Activated effector memory CD4-positive, alpha-beta T cell treated with Interleukin-2 at 50 U/mL for 16 hours (primary cell): ENCODE results near the gene TMEM232.
A peak's percentile ranks its signal among the peaks of the same experiment; 100 is the strongest.
"Not testable (repeated sequence)": the region's sequence is repeated elsewhere in the genome, so short reads cannot be mapped to it uniquely, and the experiment has no call there.

Experiments used
- DNase-seq: peaks from one replicate; pipeline ENCODE4 v3.0.0-alpha.2; 2020

The TMEM232 gene

GRCh38 chr5:110726249-110727024, at the start of gene TMEM232:
Gene TMEM232, minus strand, starts transcription at chr5:110726671. Its CDS starts 59,319 bp downstream, at chr5:110667352.
- DNase-seq: peak; percentile 51

DNA sequence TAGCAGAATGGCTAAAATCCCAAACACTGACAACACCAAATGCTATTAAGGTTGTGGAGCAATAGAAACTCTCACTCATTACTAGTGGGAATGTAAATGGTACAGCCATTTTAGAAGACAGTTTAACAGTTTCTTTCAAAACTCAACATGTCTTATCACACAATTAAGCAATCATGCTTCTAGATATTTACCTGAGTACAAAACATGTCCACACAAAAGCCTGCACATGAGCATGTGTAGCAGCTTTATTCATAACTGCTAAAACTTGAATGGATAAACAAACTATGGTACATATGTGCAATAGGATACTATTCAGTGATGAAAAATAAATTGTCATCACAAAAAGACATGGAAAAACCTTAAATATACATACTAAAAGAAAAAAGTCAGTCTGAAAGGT, 43.8 kb upstream of the TMEM232 start:
- DNase-seq: no peak

GRCh38 chr5:110769000-110769681, 42.7 kb upstream of the TMEM232 start:
- DNase-seq: no peak

DNA sequence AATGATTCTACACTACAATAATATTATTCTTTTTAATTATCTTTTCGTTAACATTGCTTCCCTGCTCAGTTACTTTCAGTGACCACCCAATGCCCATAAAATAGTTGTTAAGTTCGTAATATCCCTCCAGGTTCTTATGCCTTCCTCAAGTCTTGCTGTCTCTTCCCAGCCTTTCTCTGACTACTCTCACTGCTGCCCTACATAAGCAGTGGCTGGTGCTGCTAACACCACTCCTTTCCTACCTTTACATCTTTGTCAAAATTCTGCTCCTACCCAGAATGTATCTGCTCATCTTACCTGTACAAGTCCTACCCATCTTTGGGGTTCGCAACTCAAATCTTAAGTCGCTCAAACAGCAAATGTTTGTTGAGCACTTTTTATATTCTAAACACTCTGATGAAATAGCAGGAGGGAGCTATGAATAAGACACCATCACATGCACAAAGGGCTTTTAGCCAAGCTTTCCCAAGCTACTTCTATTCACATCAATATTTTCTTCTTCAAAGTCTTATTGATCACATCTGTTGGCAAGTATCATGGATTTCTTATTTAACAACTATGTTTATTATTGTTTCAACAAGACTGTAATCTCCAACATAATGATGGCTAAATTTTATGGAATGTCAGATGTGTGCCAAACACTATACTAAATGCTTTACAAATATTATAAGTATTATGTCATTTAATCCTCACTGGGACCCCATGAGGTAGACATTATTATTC, 41.8 kb upstream of the TMEM232 start:
- DNase-seq: no peak

DNA sequence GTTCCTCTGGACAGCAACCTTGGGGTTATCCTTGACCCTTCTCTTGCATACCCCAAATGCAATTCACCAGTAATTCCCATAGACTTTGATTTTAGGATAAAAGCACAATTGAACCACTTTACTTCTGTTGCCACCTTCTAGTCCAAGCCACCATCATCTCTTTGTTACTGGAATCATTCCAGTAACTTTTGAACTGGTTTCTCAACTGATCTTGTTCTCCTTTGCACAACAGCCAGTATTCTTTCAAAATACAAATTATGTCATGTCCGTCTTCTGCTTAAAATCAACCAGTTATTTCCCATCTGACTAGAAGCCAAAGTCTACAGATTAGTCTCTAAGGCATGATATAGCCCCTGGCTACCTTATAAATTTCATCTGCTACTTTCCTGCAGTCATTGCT, 33.7 kb upstream of the TMEM232 start:
- no peak for DNase-seq

- no peak for DNase-seq
These were observed 30.8 kb upstream of the TMEM232 start for GRCh38 chr5:110757118-110757729.

DNA sequence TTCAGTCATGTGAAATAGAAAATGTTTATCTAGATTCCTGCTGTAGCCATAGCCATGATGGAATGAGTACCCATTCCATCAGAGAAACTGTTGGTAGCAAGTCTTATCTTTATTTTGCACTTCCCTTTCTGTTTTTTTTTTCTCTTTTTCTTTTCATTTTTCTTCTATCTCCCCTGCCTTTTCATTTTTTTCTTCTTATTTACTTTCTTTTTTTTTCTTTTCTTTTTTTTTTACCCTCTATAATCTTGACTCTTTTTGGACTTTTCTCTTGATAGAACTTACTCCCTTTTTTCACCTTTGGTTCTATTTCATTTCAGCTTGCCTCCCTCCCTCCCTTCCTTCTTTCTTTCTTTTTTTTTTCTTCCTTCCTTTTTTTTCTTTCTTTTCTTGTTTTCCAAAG, 27.7 kb upstream of the TMEM232 start:
- DNase-seq: no peak

DNA sequence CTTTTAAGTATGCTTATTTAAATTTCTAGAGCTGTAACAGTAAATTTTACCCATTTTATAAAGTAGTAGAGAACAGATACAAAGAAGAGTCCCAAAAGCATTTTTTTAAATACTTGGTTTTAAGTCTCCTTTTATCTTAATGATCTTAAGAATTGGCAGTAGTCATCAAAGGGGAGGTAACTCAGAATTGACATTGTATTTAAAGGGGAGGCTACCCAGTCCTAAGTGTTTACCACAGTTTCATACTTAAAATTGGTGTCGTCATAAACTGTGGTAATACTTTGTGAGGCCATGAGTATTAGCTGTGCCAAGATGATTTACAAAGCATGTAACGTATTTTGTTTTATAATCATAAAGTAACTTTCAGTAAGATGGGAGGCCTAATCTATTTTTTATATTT, 27.1 kb upstream of the TMEM232 start:
- DNase-seq: no peak

DNA sequence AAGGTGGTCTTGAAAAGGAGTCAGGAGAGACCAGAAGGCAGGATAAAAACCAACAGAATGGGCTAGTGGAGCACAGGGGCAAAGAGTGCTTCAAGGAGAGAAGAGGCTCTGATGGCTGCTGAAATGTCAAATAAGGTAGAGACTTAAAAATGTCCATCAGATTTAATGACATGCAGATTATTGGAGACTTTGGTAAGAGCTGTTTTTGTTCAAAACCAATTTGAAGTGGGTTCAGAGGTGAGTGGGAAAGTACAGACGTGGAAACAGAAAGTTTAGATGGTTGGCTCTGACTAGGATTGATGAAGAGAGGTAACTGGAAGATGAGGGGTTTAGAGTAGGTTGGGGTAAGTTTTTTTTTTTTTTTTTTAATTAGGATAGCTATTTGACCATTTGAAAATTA, 26.5 kb upstream of the TMEM232 start:
- no peak for DNase-seq

GRCh38 chr5:110751902-110752762, 25.7 kb upstream of the TMEM232 start:
- DNase-seq: no peak

DNA sequence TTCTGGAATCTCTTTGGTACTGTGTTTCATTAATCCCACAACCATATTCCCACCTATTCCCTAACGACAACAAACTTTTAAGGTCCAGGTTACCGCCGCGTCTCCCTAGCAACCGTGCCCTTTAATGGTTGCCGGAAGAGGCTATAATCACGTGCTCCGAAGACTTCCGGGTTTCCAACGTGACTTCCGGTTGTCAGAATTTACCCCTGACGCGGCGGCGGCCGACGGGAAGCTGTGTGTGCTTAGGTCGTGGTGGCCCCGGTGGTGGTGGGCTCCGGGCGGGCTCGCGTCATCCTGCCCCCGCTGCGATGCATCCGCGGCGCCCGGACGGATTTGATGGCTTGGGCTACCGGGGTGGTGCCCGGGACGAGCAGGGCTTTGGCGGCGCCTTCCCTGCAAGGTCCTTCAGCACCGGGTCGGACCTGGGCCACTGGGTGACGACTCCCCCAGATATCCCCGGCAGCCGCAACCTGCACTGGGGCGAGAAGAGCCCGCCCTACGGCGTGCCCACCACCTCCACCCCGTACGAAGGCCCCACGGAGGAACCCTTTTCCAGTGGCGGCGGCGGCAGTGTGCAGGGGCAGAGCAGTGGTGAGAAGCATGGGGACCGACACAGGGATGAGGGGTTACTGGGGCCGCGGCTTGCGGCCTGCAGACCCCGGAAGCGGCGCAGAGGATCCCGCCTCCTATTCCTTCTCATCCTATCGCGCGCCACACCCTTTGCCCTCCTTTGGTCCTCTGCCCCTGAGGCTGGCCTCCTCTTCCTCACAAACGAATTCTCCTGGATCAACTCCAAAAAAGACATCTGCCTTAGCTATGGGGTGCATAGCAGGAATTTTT, 12.6 kb upstream of the TMEM232 start, which contains the start of gene SLC25A46:
SLC25A46 (plus strand) TSS at position 196 of the 840 bp plus-strand sequence; CDS start at position 309, 113 bp downstream.
- peak; percentile 82 for DNase-seq

GRCh38 chr5:110738503-110738811, 12.0 kb upstream of the TMEM232 start:
- DNase-seq: no peak

DNA sequence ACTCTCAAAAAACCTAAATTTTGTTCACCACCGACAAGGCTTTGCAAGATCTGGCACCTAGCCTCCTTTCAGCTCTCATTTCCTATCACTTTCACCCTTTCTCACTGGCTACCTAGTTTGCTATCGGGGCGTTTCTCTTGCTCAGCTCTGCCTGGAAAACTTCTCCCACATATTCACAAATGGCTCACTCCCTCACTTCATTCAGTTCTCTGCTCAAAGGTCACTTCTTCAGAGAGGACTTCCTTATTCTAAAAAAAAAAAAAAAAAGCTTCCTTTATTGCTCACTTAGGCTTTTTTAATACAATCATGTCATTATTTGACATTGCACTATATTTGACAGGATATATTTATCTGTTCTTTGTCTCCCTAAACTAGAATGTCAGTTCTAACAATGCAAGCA, 10.3 kb upstream of the TMEM232 start:
- no peak for DNase-seq

- DNase-seq: no peak
These were observed 9.1 kb upstream of the TMEM232 start for GRCh38 chr5:110735556-110735955.

DNA sequence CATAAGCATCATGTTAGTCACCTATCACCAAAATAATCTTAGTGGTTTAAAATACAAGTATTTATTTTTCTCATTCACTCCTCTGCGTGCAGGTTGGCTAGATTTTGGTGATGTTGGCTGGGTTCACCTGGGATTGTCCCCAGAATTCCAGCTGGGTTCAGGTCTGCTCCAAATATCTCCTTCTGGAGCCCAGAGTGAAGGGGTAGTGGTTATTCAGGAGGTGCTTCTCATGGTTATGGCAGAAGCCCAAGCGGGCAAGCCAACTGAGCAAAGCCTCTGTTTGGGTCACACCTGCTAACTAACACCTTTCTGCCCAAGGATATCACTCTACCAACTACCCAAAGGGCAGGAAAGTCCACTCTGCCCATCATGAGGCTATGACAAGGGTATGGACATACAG, 7.6 kb upstream of the TMEM232 start:
- DNase-seq: no peak

DNA sequence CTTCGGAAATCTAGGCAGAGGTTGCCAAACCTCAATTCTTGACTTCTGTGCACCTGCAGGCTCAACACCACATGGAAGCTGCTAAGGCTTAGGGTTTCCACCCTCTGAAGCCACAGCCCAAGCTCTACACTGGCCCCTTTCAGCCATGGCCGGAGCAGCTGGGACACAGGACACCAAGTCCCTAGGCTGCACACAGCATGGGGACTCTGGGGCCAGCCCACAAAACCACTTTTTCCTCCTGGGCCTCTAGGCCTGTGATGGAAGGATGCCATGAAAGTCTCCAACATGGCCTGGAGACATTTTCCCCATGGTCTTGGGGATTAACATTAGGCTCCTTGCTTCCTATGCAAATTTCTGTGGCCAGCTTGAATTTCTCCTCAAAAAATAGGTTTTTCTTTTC, 5.0 kb upstream of the TMEM232 start:
- DNase-seq: not testable (repeated sequence)

DNA sequence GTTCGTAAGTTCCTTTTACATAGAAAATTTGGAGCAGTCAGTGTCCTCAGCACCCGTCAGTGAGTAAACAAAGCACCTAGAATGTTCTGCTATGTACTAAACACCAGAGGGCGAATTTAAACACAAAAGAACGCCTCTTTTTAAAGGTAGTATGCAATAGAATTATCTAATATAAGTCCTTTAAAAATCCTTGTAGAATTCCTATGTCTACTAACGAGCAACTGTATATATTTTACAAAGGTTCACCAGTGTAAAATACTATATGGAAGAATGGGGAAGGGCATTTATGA, 499 bp upstream of the TMEM232 start:
- no peak for DNase-seq

DNA sequence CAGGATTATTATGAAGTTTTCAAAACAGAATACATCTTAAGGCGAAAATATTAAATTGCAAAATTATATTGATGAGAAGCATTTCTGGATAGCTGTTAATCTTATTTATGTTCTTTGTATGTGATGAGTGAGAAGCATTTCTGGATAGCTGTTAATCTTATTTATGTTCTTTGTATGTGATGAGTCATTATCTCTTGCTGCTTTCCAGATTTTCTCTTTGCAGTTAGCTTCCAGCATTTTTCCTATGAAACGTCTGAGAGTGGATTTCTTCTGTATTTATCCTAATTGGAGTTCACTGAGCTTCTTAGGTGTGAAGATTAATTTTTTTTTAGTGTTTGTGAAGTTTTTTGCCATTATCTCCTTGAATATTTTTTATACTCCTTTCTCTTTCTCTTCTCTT, 8.2 kb downstream of the TMEM232 start:
- DNase-seq: no peak

GRCh38 chr5:110716247-110717245, 9.9 kb downstream of the TMEM232 start:
- no peak for DNase-seq

GRCh38 chr5:110707260-110707844, 19.1 kb downstream of the TMEM232 start:
- DNase-seq: no peak
